GF-D8 (cell line): ENCODE data around the gene EXD1.
"Not testable (repeated sequence)": the region's sequence is repeated elsewhere in the genome, so short reads cannot be mapped to it uniquely, and the experiment has no call there.

Experiments used
- DNase-seq: peaks from one replicate; lab custom pipeline; 2025; lab: John Stamatoyannopoulos, UW

The EXD1 gene

DNA sequence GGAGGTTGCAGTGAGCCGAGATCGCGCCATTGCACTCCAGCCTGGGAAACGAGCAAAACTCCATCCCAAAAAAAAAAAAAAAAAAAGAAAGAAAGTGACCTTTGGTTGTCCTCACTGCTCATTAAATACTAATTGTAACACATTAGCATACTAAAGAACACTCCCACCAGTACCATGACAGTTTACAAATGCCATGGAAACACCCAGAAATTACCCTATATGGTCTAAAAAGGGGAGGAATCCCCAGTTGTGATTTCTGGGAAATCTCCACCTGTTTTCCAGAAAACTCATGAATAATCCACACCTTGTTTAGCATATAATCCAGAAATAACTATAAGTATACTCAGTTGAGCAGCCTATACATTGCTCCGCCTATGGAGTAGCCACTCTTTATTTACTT is 90.9 kb downstream of the EXD1 start:
- DNase-seq: no peak

DNA sequence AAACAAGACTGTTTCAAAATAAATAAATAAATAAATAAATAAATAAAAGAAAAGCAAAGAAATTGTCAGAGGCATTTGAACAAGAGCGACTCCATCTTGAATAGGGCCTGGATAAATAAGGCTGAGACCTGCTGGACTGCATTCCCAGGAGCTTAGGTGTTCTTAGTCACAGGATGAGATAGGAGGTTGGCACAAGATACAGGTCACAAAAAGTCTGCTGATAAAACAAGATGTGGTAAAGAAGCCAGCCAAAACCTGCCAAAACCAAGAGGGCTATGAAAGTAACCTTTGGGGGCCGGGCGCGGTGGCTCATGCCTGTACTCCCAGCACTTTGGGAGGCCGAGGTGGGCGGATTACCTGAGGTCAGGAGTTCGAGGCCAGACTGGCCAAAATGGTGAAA is 91.4 kb downstream of the EXD1 start:
- not testable (repeated sequence) for DNase-seq

DNA sequence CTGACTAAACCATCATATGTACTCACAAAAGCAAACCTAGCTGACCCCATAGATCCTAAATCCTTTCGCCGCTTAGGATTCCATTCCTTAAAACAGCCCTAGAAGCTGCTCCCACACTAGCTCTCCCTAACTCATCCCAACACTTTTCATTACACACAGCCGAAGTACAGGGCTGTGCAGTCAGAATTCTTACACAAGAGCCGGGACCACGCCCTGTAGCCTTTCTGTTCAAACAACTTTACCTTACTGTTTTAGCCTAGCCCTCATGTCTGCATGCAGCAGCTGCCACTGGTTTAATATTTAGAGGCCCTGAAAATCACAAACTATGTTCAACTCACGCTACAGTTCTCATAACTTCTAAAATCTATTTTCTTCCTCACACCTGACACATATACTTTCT is 95.0 kb downstream of the EXD1 start:
- not testable (repeated sequence) for DNase-seq

DNA sequence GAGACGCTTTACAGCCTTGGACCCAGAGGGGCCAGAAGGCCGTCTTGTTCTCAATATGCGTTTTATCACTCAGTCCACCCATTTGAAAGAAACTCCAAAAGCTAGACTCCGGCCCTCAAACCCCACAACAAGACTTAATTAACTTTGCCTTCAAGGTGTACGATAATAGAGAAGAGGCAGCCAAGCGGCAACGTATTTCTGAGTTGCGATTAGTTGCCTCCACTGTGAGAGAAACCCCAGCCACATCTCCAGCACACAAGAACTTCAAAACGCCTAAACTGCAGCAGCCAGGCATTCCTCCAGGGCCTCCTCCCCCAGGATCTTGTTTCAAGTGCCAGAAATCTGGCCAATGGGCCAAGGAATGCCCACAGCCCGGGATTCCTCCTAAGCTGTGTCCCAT is 97.1 kb downstream of the EXD1 start:
- no peak for DNase-seq
